ENCODE data around the gene VWA5B1. TPM values are rescaled to one million over a fixed set of nuclear protein-coding genes. Genes with fewer than 3 reads are reported as not detected.

The VWA5B1 gene
- total and polyA plus RNA-seq, 10 of the 15 experiments (the other 5 are each of a cell fraction or from before 2014, with no cell fraction given) = under 0.01 to 0.05 (median 0.01) TPM; not detected in 7

- ChIA-PET CTCF (interaction anchor here (0.7 to 3.6 kb wide), 14 partner anchors 9 to 539 kb away, joined by 3 to 25 read pairs (median 4); no protein-coding TSS in a partner anchor), RAD21 (ENCODE audit: unreplicated experiment) (no interaction called here), SMC1A (ENCODE audit: uncharacterized antibody, unreplicated experiment) (interaction anchor here (0.7 to 1.6 kb wide), 4 partner anchors 16 to 486 kb away, joined by 3 read pairs; no protein-coding TSS in a partner anchor), POLR2A (no interaction called here)
- no TSS peak for BruUV-seq (replicated peaks)
- H2AFZ ChIP-seq (ENCODE audit: control insufficient read depth, low read depth, low read length) = no peak overlapping the region
- no peak overlapping the region for H3K4me2 ChIP-seq (ENCODE audit: control insufficient read depth, insufficient read depth)
- H3K79me2 ChIP-seq (ENCODE audit: control insufficient read depth, insufficient read depth, low read length) = no peaks in the 10 kb centered on the region
- no peaks in the 10 kb centered on the region for H3K9me3 ChIP-seq (replicated peaks; ENCODE audit: control insufficient read depth, insufficient read depth, low read length)
- H3K27me3 ChIP-seq (replicated peaks in 1 of 2; ENCODE audit: control insufficient read depth in 2 of 2, insufficient read depth in 2 of 2, low read length in 1 of 2) = peaks cover under 1 to 7% of the 10 kb centered on the region in 2 experiments
- TF ChIP-seq RAD21 (IDR thresholded peaks at IDR 0.05; ENCODE audit: insufficient read depth, low read depth, low read length) (peak; percentile 52), CTCF (IDR thresholded peaks at IDR 0.05 in 2 of 3, conservative IDR thresholded peaks at IDR 0.05 in 1 of 3; ENCODE audit: control insufficient read depth in 2 of 3, extremely low read depth in 1 of 3, insufficient read depth in 1 of 3, low read depth in 3 of 3, low read length in 3 of 3) (peak; percentile 51 to 77 (median 73)), POLR2A (IDR thresholded peaks at IDR 0.05; ENCODE audit: low read depth, low read length) (no peak), SMC3 (IDR thresholded peaks at IDR 0.05; ENCODE audit: borderline replicate concordance, low read length) (peak; percentile 41)
- H4K20me1 ChIP-seq (ENCODE audit: control insufficient read depth, insufficient read depth) = no peaks in the 10 kb centered on the region
- 4% methylated on average over 8 of the region's 8 CpGs for WGBS (ENCODE audit: insufficient coverage, insufficient replicate concordance, low lambda C conversion rate, missing lambda C conversion rate)
- DNase-seq (ENCODE audit: low read depth, low spot score) (no peak), FAIRE-seq (no peak), ATAC-seq (no peak)
- in situ Hi-C loops (cut with MboI) = no loop called here
- no peak overlapping the region for H3K4me3 ChIP-seq
- no peak overlapping the region for H3K9ac ChIP-seq (ENCODE audit: control insufficient read depth, insufficient read depth, low read length)
- intact Hi-C loops (cut with micrococcal nuclease; ENCODE audit: unreplicated experiment) = no loop called here
- no peak overlapping the region for H3K27ac ChIP-seq (ENCODE audit: control insufficient read depth, insufficient read depth)
- H3K4me1 ChIP-seq (ENCODE audit: control insufficient read depth, insufficient read depth, low read length) = peaks cover 6% of the 10 kb centered on the region; the same call in 1 of the 2 replicates
- H3K36me3 ChIP-seq (ENCODE audit: control insufficient read depth in 2 of 2, insufficient read depth in 2 of 2, low read length in 1 of 2) = no peaks in the 10 kb centered on the region
These were observed 71.2 kb downstream of the VWA5B1 start for GRCh38 chr1:20361805-20362381.

DNA sequence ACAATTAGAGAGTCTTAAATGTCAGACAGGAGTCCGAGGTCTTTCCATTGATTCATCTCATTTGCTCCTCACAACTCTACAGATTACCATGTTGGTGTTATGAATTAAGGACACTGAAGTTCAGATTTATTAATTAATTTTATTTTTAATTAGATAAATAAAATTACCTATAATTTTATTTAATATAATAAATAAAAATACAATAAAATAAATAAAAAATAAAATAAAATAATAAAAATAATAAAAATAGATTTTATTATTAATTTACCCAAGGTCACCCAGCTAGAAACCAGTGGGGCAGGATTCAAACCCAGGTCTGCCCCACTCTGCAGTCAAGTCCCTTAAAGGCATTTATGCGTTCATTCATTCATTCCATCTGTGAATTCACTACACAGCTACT, 72.2 kb downstream of the VWA5B1 start:
- intact Hi-C loops (cut with micrococcal nuclease; ENCODE audit: unreplicated experiment) (no loop called here), in situ Hi-C loops (cut with MboI) (no loop called here)
- Histone ChIP-seq H3K27me3 (replicated peaks in 1 of 2; ENCODE audit: control insufficient read depth in 2 of 2, insufficient read depth in 2 of 2, low read length in 1 of 2) (peaks cover 7% of the 10 kb centered on the region in 2 experiments), H4K20me1 (ENCODE audit: control insufficient read depth, insufficient read depth) (no peaks in the 10 kb centered on the region), H3K4me2 (ENCODE audit: control insufficient read depth, insufficient read depth) (no peak overlapping the region), H3K36me3 (ENCODE audit: control insufficient read depth in 2 of 2, insufficient read depth in 2 of 2, low read length in 1 of 2) (no peaks in the 10 kb centered on the region), H3K9me3 (replicated peaks; ENCODE audit: control insufficient read depth, insufficient read depth, low read length) (no peaks in the 10 kb centered on the region), H3K9ac (ENCODE audit: control insufficient read depth, insufficient read depth, low read length) (no peak overlapping the region), H3K4me1 (ENCODE audit: control insufficient read depth, insufficient read depth, low read length) (peaks cover 6% of the 10 kb centered on the region; the same call in 1 of the 2 replicates), H2AFZ (ENCODE audit: control insufficient read depth, low read depth, low read length) (no peak overlapping the region), H3K79me2 (ENCODE audit: control insufficient read depth, insufficient read depth, low read length) (no peaks in the 10 kb centered on the region), H3K4me3 (no peak overlapping the region), H3K27ac (ENCODE audit: control insufficient read depth, insufficient read depth) (no peak overlapping the region)
- FAIRE-seq (no peak), ATAC-seq (no peak), DNase-seq (ENCODE audit: low read depth, low spot score) (no peak)
- RAD21 ChIA-PET (ENCODE audit: unreplicated experiment) = no interaction called here
- 0% methylated on average over 2 of the region's 2 CpGs for WGBS (ENCODE audit: insufficient coverage, insufficient replicate concordance, low lambda C conversion rate, missing lambda C conversion rate)
- no peak for TF ChIP-seq CHD1 (IDR thresholded peaks at IDR 0.05; ENCODE audit: low read depth, low read length)
- TF ChIP-seq CREB1 (IDR thresholded peaks at IDR 0.05; ENCODE audit: low read depth) = no peak
- SMC1A ChIA-PET (ENCODE audit: uncharacterized antibody, unreplicated experiment) = interaction anchor here (0.7 to 1.6 kb wide), 4 partner anchors 129 to 487 kb away, joined by 3 read pairs; no protein-coding TSS in a partner anchor
- BruUV-seq (replicated peaks) = no TSS peak
- POLR2A ChIA-PET = no interaction called here
- CTCF ChIA-PET = interaction anchor here (0.9 to 3.6 kb wide), 9 partner anchors 12 to 150 kb away, joined by 3 to 25 read pairs (median 4); no protein-coding TSS in a partner anchor
